Gastroesophageal sphincter (tissue), 3 donors: Measurements from ENCODE around the gene DHRSX.

ENCODE experiments used
- POLR2A ChIP-seq, 2 donors: fragments of 450-650 bp; IDR thresholded peaks; one replicate each; pipeline ENCODE4 v1.6.1; 2017; ENCODE audit warnings: antibody characterized with exemption in 2 of 2, mild to moderate bottlenecking in 2 of 2, moderate library complexity in 1 of 2
- TF ChIP-seq, protein P1 (sequence below), 4 experiments: fragments of 200-600 bp in 2 of 4; fragments of 450-650 bp in 2 of 4; sonication (generic) in 1 of 4; IDR thresholded peaks; one replicate each; pipeline ENCODE4 v1.5.1; 2017 to 2019; ENCODE audit warnings: antibody characterized with exemption in 4 of 4, mild to moderate bottlenecking in 2 of 4, moderate library complexity in 2 of 4

DNA sequence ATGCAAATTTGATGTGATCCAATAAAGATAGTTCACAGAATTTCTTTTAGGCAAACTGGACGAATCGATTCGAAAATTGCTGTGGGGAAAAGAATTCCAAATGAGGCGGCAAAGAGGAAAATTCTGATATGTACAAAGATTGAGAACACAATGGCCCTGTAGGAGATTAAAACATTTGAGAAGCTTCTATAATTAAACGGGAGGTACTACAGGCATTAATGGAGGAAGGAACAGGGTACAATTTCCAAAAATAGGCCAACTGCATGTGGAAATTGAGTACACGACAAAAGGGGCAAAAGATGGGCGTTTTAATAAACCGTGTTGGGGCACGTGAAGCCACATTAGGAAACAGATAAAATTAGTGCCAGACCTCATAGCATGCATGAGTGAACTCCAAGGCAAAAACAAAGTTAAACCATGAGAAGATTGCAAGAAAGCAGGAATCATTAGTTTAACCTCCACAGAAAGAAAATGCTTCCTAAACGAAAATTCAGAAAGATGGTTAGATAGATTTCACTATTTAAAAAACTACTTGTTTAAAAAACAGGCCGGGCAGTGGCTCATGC lies 68.4 kb downstream of the DHRSX start:
- no peak for TF ChIP-seq POLR2A (IDR thresholded peaks at IDR 0.05)
- TF ChIP-seq, protein P1, sequence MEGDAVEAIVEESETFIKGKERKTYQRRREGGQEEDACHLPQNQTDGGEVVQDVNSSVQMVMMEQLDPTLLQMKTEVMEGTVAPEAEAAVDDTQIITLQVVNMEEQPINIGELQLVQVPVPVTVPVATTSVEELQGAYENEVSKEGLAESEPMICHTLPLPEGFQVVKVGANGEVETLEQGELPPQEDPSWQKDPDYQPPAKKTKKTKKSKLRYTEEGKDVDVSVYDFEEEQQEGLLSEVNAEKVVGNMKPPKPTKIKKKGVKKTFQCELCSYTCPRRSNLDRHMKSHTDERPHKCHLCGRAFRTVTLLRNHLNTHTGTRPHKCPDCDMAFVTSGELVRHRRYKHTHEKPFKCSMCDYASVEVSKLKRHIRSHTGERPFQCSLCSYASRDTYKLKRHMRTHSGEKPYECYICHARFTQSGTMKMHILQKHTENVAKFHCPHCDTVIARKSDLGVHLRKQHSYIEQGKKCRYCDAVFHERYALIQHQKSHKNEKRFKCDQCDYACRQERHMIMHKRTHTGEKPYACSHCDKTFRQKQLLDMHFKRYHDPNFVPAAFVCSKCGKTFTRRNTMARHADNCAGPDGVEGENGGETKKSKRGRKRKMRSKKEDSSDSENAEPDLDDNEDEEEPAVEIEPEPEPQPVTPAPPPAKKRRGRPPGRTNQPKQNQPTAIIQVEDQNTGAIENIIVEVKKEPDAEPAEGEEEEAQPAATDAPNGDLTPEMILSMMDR (IDR thresholded peaks at IDR 0.05): no peak
